MCF 10A (cell line): ENCODE measurements around the gene PDZD8. TPM values are rescaled to one million over a fixed set of nuclear protein-coding genes. Genes with fewer than 3 reads are reported as not detected.

Source experiments
- BruUV-seq: library from RNA; stranded (reverse); fragments of 400-500 nt; replicated peaks from 2 replicates; lab custom pipeline; 2021; lab: Mats Ljungman, UMichigan
- CTCF ChIA-PET: fragments of 300-600 bp; sonication (Branson Sonifier 250); formaldehyde crosslinking; extraction: SDS; loops from one replicate; lab custom pipeline; 2021; ENCODE audit warnings: antibody characterized with exemption, inconsistent platforms; lab: Yijun Ruan, JAX
- POLR2A ChIA-PET: fragments of 300-600, 350-650 bp; sonication (Branson Sonifier 250); formaldehyde crosslinking; extraction: SDS; loops from one replicate; lab custom pipeline; 2020; ENCODE audit warnings: antibody characterized with exemption, inconsistent platforms; lab: Yijun Ruan, JAX
- DNase-seq: peaks from one replicate; pipeline ENCODE4 v3.0.0-alpha.2; 2018; ENCODE audit not compliant: unreplicated experiment
- H3K27ac Mint-ChIP-seq: one replicate; pipeline ENCODE4 v1.8.0; 2022; ENCODE audit warnings: mild to moderate bottlenecking, low read depth, mixed read lengths; ENCODE audit not compliant: unreplicated experiment
- H3K27me3 Mint-ChIP-seq: one replicate; pipeline ENCODE4 v1.8.0; 2022; ENCODE audit warnings: mixed read lengths; ENCODE audit not compliant: insufficient read depth, unreplicated experiment
- H3K36me3 Mint-ChIP-seq: one replicate; pipeline ENCODE4 v1.8.0; 2022; ENCODE audit warnings: mild to moderate bottlenecking, moderate library complexity, mixed read lengths; ENCODE audit not compliant: insufficient read depth, unreplicated experiment
- H3K4me1 Mint-ChIP-seq: one replicate; pipeline ENCODE4 v1.8.0; 2022; ENCODE audit warnings: mixed read lengths; ENCODE audit not compliant: insufficient read depth, unreplicated experiment
- H3K4me3 Mint-ChIP-seq: one replicate; pipeline ENCODE4 v1.8.0; 2022; ENCODE audit warnings: mild to moderate bottlenecking, moderate library complexity, mixed read lengths; ENCODE audit not compliant: unreplicated experiment
- H3K9me3 Mint-ChIP-seq: one replicate; pipeline ENCODE4 v1.8.0; 2022; ENCODE audit warnings: mixed read lengths; ENCODE audit not compliant: unreplicated experiment
- intact Hi-C: fragments of 100-400 bp; cut with micrococcal nuclease; formaldehyde crosslinking; loops from 2 replicates; pipeline ENCODE4 v1.14.1; 2022
- total RNA-seq: library from RNA; stranded (reverse); gene quantifications from 2 replicates; pipeline ENCODE4 v1.2.3, GENCODE V29; 2022
- TF ChIP-seq, protein P1 (sequence below): fragments of 200-600 bp; IDR thresholded peaks from one replicate; pipeline ENCODE4 v1.8.0; 2022; ENCODE audit warnings: antibody characterized with exemption, mild to moderate bottlenecking; ENCODE audit not compliant: unreplicated experiment

Gene PDZD8
- total RNA-seq, 1 experiment from 2014 or later: 43.0 TPM

DNA sequence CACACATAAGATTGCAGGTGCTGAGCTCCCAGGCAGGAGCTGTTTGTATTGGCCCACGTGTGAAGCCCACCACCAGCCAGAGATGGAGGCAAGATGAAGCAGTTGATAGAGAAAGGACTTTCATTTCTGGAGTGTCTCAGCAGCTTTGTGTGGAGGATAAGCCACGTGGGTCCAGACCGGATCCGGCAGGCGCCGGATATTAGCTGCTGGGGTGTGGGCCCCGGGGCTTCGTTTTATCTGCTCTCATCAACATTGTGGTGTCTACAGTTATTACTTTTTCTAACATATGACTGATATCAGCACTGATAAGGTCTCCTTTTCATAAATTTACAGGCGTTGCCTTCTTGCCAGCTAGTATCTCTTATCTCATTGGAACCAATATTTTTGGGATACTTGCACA is 108.8 kb downstream of the PDZD8 start:
- Mint-ChIP-seq H3K4me1 (peaks cover 2% of the 10 kb centered on the region), H3K4me3 (no peak overlapping the region), H3K36me3 (peaks cover 7% of the 10 kb centered on the region), H3K27me3 (peaks cover 14% of the 10 kb centered on the region), H3K27ac (no peak overlapping the region), H3K9me3 (no peaks in the 10 kb centered on the region)
- DNase-seq: no peak
- ChIA-PET POLR2A (no interaction called here), CTCF (interaction anchor here (0.6 to 2.0 kb wide), 5 partner anchors 50 to 1277 kb away, joined by 3 to 9 read pairs (median 4); no protein-coding TSS in a partner anchor)
- BruUV-seq: no TSS peak
- TF ChIP-seq, protein P1, sequence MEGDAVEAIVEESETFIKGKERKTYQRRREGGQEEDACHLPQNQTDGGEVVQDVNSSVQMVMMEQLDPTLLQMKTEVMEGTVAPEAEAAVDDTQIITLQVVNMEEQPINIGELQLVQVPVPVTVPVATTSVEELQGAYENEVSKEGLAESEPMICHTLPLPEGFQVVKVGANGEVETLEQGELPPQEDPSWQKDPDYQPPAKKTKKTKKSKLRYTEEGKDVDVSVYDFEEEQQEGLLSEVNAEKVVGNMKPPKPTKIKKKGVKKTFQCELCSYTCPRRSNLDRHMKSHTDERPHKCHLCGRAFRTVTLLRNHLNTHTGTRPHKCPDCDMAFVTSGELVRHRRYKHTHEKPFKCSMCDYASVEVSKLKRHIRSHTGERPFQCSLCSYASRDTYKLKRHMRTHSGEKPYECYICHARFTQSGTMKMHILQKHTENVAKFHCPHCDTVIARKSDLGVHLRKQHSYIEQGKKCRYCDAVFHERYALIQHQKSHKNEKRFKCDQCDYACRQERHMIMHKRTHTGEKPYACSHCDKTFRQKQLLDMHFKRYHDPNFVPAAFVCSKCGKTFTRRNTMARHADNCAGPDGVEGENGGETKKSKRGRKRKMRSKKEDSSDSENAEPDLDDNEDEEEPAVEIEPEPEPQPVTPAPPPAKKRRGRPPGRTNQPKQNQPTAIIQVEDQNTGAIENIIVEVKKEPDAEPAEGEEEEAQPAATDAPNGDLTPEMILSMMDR: no peak
- intact Hi-C loops: no loop called here

DNA sequence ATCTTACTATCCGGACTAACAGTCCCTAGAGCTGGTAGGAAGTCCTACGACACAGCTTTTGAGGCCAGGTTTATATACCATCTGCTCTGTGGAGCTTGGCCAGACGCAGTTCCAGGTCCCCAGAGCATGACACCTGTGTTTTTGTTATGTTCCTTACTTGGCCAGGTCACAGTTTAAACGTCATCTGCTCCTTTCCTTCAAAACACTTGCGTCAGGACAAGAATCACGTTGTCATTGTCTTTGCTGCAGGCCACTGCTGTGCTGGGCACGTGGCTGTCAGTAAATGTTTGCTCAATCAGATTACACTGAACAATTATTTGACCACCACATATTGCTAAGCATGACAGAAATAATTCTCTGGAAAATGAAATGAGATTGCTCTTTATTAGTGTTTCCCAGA is 110.5 kb downstream of the PDZD8 start:
- BruUV-seq: no TSS peak
- ChIA-PET POLR2A (no interaction called here), CTCF (interaction anchor here (0.7 to 2.0 kb wide), 2 partner anchors 48 to 582 kb away, joined by 4 to 9 read pairs; no protein-coding TSS in a partner anchor)
- Mint-ChIP-seq H3K36me3 (peaks cover 6% of the 10 kb centered on the region), H3K9me3 (no peaks in the 10 kb centered on the region), H3K27me3 (peaks cover 30% of the 10 kb centered on the region), H3K4me3 (no peak overlapping the region), H3K27ac (no peak overlapping the region), H3K4me1 (no peaks in the 10 kb centered on the region)
- intact Hi-C loops: no loop called here
- DNase-seq: no peak
- TF ChIP-seq, protein P1: no peak

DNA sequence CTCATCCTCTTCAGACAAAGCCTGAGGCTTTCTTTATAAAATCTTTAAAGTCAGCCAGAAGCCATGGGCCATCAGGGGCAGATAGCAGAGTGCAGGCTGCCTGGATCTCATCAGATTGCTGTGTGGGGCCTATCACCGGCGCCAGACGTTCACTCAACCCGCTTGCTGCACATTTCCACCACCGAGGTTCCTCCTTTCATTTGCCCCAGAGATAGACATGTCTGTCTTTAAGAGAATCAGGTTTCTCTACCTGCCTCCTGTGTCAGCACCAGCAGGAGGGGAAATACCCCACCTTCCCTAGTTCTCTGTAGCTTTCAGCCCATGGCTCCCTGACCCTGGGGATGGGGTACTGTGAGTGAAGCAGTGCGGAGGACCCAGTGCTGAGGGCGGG is 112.3 kb downstream of the PDZD8 start:
- ChIA-PET POLR2A (no interaction called here), CTCF (interaction anchor here (2.9 kb wide), 1 partner anchor 46 kb away, joined by 15 read pairs; no protein-coding TSS in a partner anchor)
- BruUV-seq: no TSS peak
- Mint-ChIP-seq H3K36me3 (no peaks in the 10 kb centered on the region), H3K27me3 (peaks cover 49% of the 10 kb centered on the region), H3K4me1 (no peaks in the 10 kb centered on the region), H3K27ac (no peak overlapping the region), H3K9me3 (no peaks in the 10 kb centered on the region), H3K4me3 (no peak overlapping the region)
- intact Hi-C loops: no loop called here
- no peak for DNase-seq
- TF ChIP-seq, protein P1: no peak

DNA sequence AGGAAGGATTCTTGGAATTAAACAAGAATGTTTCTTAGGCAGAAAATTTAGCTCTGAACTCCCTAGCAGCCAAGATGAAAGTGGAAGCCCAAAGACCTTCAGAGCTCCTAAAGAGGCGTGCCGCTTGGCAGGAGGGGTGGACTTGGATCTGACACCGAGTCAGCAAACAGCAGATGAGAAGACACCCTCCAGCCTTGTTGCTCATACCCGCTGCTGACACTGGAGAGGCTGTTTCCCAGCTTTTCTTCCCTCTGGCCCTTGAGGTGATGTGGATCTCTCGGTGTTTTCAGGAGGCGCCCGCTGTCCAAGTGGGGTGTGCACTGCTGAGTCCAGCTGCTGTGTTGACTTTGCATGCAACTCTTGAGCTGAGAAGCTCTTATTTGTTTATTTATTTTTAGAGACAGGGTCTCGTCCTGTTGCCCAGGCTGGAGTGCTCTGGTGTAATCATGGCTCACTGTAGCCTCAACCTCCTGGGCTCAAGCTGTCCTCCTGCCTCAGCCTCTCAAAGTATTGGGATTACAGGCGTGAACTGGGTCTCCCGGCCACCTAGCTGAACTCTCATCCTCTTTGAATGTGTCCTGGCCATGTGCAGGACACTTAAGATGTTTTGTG is 112.8 kb downstream of the PDZD8 start:
- CTCF ChIA-PET: interaction anchor here (2.9 kb wide), 1 partner anchor 46 kb away, joined by 15 read pairs; no protein-coding TSS in a partner anchor
- DNase-seq: no peak
- intact Hi-C loops: no loop called here
- no peaks in the 10 kb centered on the region for H3K36me3 Mint-ChIP-seq
- no peaks in the 10 kb centered on the region for H3K9me3 Mint-ChIP-seq
- H3K27ac Mint-ChIP-seq: no peak overlapping the region
- no TSS peak for BruUV-seq
- POLR2A ChIA-PET: no interaction called here
- H3K4me3 Mint-ChIP-seq: no peak overlapping the region
- peaks cover 54% of the 10 kb centered on the region for H3K27me3 Mint-ChIP-seq
- TF ChIP-seq, protein P1: no peak
- no peaks in the 10 kb centered on the region for H3K4me1 Mint-ChIP-seq
